ENCODE results near the gene DENND6B.

GRCh38 chr22:50367778-50368500, 41.1 kb upstream of the DENND6B start:
- TF ChIP-seq CTCF (IDR thresholded peaks at IDR 0.05) (no peak), POLR2A (IDR thresholded peaks at IDR 0.05) (no peak)
